Effector memory CD4-positive, alpha-beta T cell (primary cell): Measurements from ENCODE around the gene FAM118B.

Experiments used
- DNase-seq, 3 donors: peaks; one replicate each; pipeline ENCODE4 v3.0.0-alpha.2; 2020
- H3K27ac ChIP-seq: 2 replicates; pipeline ENCODE4 v1.7.0; 2013; ENCODE audit warnings: mild to moderate bottlenecking, low read length, moderate library complexity; ENCODE audit not compliant: insufficient read depth, poor library complexity, severe bottlenecking
- H3K27me3 ChIP-seq: replicated peaks from 2 replicates; pipeline ENCODE4 v1.7.0; 2013; ENCODE audit warnings: mild to moderate bottlenecking, low read length; ENCODE audit not compliant: insufficient read depth, control insufficient read depth, poor library complexity, severe bottlenecking
- H3K36me3 ChIP-seq: 2 replicates; pipeline ENCODE4 v1.7.0; 2013; ENCODE audit warnings: mild to moderate bottlenecking, low read length, moderate library complexity; ENCODE audit not compliant: control insufficient read depth, insufficient read depth
- H3K4me1 ChIP-seq: 2 replicates; pipeline ENCODE4 v1.7.0; 2013; ENCODE audit warnings: low read length, mild to moderate bottlenecking; ENCODE audit not compliant: control insufficient read depth, insufficient read depth, poor library complexity, severe bottlenecking
- H3K4me3 ChIP-seq: 2 replicates; pipeline ENCODE4 v1.7.0; 2013; ENCODE audit warnings: low read length, low read depth, mild to moderate bottlenecking; ENCODE audit not compliant: insufficient read depth, poor library complexity, severe bottlenecking
- H3K9me3 ChIP-seq: 2 replicates; pipeline ENCODE4 v1.7.0; 2013; ENCODE audit warnings: mild to moderate bottlenecking, low read length, moderate library complexity; ENCODE audit not compliant: control insufficient read depth
- total RNA-seq, 3 donors: gene quantifications; one replicate each; lab custom pipeline; 2026; lab: John Stamatoyannopoulos, UW

Gene FAM118B
- 3.3 to 6.8 (median 4.1) reads per million in 3 donors for total RNA-seq

- H3K4me3 ChIP-seq, result peak within 1 kb of the TSS; percentile 83
- peak; percentile 95 to 98 (median 97) for DNase-seq
- peak within 1 kb of the TSS; percentile 76 for H3K27ac ChIP-seq
- peaks cover 9% of the 10 kb centered on the region for H3K4me1 ChIP-seq
- H3K27me3 ChIP-seq, result no peaks in the 10 kb centered on the region
- H3K36me3 ChIP-seq, result peaks cover 8% of the 10 kb centered on the region
- no peaks in the 10 kb centered on the region for H3K9me3 ChIP-seq
These were observed at the start of gene FAM118B, which contains the start of gene RPUSD4 for GRCh38 chr11:126211236-126212088. FAM118B (plus strand) TSS chr11:126211782; CDS start chr11:126235002, 23,220 bp downstream. RPUSD4 (minus strand) TSS chr11:126211650; CDS start chr11:126211638, 12 bp downstream.

- Histone ChIP-seq H3K27me3 (no peaks in the 10 kb centered on the region), H3K4me1 (no peaks in the 10 kb centered on the region), H3K36me3 (no peaks in the 10 kb centered on the region), H3K4me3 (no peak overlapping the region), H3K27ac (no peak overlapping the region), H3K9me3 (no peaks in the 10 kb centered on the region)
- no peak for DNase-seq
These were observed 49.1 kb upstream of the FAM118B start for GRCh38 chr11:126162306-126163030.

GRCh38 chr11:126163074-126163700 lies 48.4 kb upstream of the FAM118B start:
- Histone ChIP-seq H3K36me3 (no peaks in the 10 kb centered on the region), H3K4me3 (no peak overlapping the region), H3K27me3 (no peaks in the 10 kb centered on the region), H3K27ac (no peak overlapping the region), H3K9me3 (no peaks in the 10 kb centered on the region), H3K4me1 (no peaks in the 10 kb centered on the region)
- DNase-seq, result no peak

GRCh38 chr11:126163779-126164178 lies 47.8 kb upstream of the FAM118B start:
- no peak overlapping the region for H3K4me3 ChIP-seq
- no peaks in the 10 kb centered on the region for H3K9me3 ChIP-seq
- no peaks in the 10 kb centered on the region for H3K27me3 ChIP-seq
- H3K27ac ChIP-seq, result no peak overlapping the region
- no peaks in the 10 kb centered on the region for H3K36me3 ChIP-seq
- H3K4me1 ChIP-seq, result no peaks in the 10 kb centered on the region
- DNase-seq, result no peak

GRCh38 chr11:126164781-126165180 lies 46.8 kb upstream of the FAM118B start:
- no peaks in the 10 kb centered on the region for H3K9me3 ChIP-seq
- no peaks in the 10 kb centered on the region for H3K4me1 ChIP-seq
- no peak overlapping the region for H3K4me3 ChIP-seq
- H3K27ac ChIP-seq, result no peak overlapping the region
- no peaks in the 10 kb centered on the region for H3K27me3 ChIP-seq
- no peak for DNase-seq
- no peaks in the 10 kb centered on the region for H3K36me3 ChIP-seq

- Histone ChIP-seq H3K27ac (no peak overlapping the region), H3K4me3 (no peak overlapping the region), H3K4me1 (no peaks in the 10 kb centered on the region), H3K36me3 (no peaks in the 10 kb centered on the region), H3K9me3 (no peaks in the 10 kb centered on the region), H3K27me3 (no peaks in the 10 kb centered on the region)
- no peak for DNase-seq
These were observed 46.3 kb upstream of the FAM118B start for GRCh38 chr11:126165311-126165720.

- Histone ChIP-seq H3K4me3 (no peak overlapping the region), H3K27me3 (no peaks in the 10 kb centered on the region), H3K4me1 (no peaks in the 10 kb centered on the region), H3K9me3 (no peaks in the 10 kb centered on the region), H3K27ac (no peak overlapping the region), H3K36me3 (no peaks in the 10 kb centered on the region)
- DNase-seq, result no peak
These were observed 45.8 kb upstream of the FAM118B start for GRCh38 chr11:126165757-126166156.

GRCh38 chr11:126166413-126166812 lies 45.2 kb upstream of the FAM118B start:
- no peak for DNase-seq
- Histone ChIP-seq H3K9me3 (no peaks in the 10 kb centered on the region), H3K36me3 (no peaks in the 10 kb centered on the region), H3K4me1 (no peaks in the 10 kb centered on the region), H3K4me3 (no peak overlapping the region), H3K27ac (no peak overlapping the region), H3K27me3 (no peaks in the 10 kb centered on the region)

GRCh38 chr11:126167488-126167887 lies 44.1 kb upstream of the FAM118B start:
- Histone ChIP-seq H3K9me3 (no peaks in the 10 kb centered on the region), H3K4me1 (no peaks in the 10 kb centered on the region), H3K27me3 (no peaks in the 10 kb centered on the region), H3K36me3 (no peaks in the 10 kb centered on the region), H3K27ac (no peak overlapping the region), H3K4me3 (no peak overlapping the region)
- no peak for DNase-seq
